ENCODE data around the gene HLA-DMB. TPM values are rescaled to one million over a fixed set of nuclear protein-coding genes. Genes with fewer than 3 reads are reported as not detected.

Gene HLA-DMB
- total and polyA plus RNA-seq, 4 donors = 4.7 to 22.3 (median 10.3) TPM

DNA sequence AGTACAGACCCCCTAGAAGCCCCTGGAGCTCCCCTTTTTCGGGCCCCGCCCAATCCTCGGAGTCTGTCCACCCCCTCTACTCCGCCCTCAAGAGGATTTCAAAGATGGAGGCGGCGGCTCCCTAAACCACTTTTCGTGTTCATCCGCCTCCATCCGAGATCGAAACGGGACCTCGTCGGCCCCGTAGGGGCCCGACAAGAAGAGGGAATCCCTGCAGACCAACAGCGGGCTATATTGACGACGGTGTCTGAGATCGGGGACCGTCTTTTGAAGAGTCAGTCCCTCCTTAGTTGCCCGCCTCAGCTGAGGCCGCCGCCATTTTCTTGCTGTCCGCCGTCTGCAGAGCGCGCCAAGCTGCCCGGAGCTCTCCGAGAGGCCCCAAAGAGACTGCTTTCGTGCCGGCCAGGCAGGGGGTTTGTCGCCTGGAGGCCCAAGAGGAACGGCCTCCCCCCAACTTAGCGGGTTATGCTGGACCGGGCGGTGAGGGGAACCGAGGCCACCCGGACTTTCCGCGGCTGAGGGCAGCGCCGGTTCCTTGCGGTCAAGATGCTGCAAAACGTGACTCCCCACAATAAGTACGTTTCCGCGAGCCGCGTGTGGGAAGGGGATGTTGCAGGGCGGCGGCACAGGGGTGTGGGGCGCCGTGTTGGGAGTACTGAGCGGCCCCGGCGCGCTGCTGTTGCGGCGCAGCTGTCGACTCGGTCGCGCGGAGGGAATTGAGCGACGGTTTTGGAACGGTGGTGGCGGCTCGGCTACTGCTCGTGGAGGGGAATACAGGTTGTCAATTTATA lies 31.7 kb upstream of the HLA-DMB start:
- no peaks in the 10 kb centered on the region for H3K27me3 ChIP-seq (ENCODE audit: control insufficient read depth, insufficient read depth, low read length)
- peak overlapping the region; percentile 100 for H3K27ac ChIP-seq (ENCODE audit: low read depth, low read length)
- no peaks in the 10 kb centered on the region for H3K9me3 ChIP-seq (ENCODE audit: control insufficient read depth, insufficient read depth, low read length)
- peak in 1 of 6 donors; percentile 62 for DNase-seq (ENCODE audit: low read depth in 4 of 6, low spot score in 6 of 6)
- H3K36me3 ChIP-seq (ENCODE audit: control insufficient read depth, insufficient read depth, low read length) = peaks cover 45% of the 10 kb centered on the region
- H3K4me3 ChIP-seq (ENCODE audit: low read depth, low read length) = peak overlapping the region; percentile 93
- under 1% methylated on average over 67 of the region's 70 CpGs for WGBS (ENCODE audit: insufficient coverage)
- H3K4me1 ChIP-seq (ENCODE audit: control insufficient read depth, insufficient read depth, low read length) = peaks cover 32% of the 10 kb centered on the region

DNA sequence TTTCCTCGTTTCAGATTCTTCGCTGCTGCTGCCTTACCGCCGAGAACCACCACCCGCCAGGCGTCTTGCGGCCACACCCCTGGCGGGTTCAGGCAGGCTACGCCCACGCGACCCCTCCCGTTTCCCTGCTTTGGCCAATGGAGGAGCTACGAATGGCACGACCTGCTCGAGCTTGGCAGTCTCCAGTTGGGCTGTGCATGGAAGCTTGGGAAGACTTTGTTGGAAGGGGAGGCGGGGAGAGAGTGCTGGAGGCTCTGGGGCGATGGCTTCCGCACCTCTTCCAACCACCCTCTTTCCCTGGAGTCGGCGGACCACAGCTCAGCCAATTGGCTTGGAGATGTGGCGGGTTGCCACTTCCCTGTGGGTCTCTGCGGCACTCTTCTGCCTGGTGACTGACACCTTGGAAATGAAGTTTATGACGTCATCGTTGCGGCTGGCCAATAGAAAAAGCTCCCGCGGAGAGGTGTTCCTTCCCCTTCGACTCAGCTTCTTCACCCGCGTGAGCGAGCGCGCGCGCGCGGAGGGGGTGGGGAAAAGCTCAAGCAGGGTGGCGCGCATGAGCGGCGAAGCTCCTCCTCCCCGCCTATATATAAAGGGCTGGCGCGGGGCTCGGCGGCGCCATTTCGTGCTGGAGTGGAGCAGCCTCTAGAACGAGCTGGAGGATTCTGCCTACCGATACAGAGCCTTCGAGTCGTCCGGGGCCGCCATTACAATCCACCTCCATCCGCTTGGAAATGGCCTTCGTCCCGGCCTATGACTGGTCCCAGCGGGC lies 30.9 kb upstream of the HLA-DMB start:
- Histone ChIP-seq H3K4me1 (ENCODE audit: control insufficient read depth, insufficient read depth, low read length) (peaks cover 32% of the 10 kb centered on the region), H3K36me3 (ENCODE audit: control insufficient read depth, insufficient read depth, low read length) (peaks cover 37% of the 10 kb centered on the region), H3K9me3 (ENCODE audit: control insufficient read depth, insufficient read depth, low read length) (no peaks in the 10 kb centered on the region), H3K27ac (ENCODE audit: low read depth, low read length) (peak overlapping the region; percentile 100), H3K4me3 (ENCODE audit: low read depth, low read length) (peak overlapping the region; percentile 93), H3K27me3 (ENCODE audit: control insufficient read depth, insufficient read depth, low read length) (no peaks in the 10 kb centered on the region)
- DNase-seq (ENCODE audit: low read depth in 4 of 6, low spot score in 6 of 6) = peak; percentile 100
- WGBS (ENCODE audit: insufficient coverage) = under 1% methylated on average over 55 of the region's 58 CpGs

DNA sequence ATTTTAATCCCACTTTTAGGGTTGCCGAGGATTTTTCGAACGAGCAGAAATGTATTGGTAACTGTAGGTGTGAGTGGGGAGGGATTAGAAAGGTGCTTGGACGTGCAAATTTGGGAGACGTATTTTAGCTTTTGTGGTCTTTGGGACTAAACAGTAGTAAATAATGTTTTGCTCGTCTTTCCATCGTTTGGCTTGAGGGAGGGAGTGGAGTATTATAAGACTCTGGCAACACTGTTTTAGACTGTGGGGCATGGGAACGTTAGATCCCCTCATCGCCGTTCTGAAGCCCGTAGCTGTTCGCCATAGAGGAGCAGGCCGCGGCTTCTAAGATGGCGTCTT lies 30.4 kb upstream of the HLA-DMB start:
- no peak for DNase-seq (ENCODE audit: low read depth in 4 of 6, low spot score in 6 of 6)
- 0% methylated on average over 15 of the region's 15 CpGs for WGBS (ENCODE audit: insufficient coverage)
- Histone ChIP-seq H3K27ac (ENCODE audit: low read depth, low read length) (peak overlapping the region; percentile 100), H3K4me1 (ENCODE audit: control insufficient read depth, insufficient read depth, low read length) (peaks cover 29% of the 10 kb centered on the region), H3K4me3 (ENCODE audit: low read depth, low read length) (peak overlapping the region; percentile 93), H3K9me3 (ENCODE audit: control insufficient read depth, insufficient read depth, low read length) (no peaks in the 10 kb centered on the region), H3K27me3 (ENCODE audit: control insufficient read depth, insufficient read depth, low read length) (no peaks in the 10 kb centered on the region), H3K36me3 (ENCODE audit: control insufficient read depth, insufficient read depth, low read length) (peaks cover 32% of the 10 kb centered on the region)

DNA sequence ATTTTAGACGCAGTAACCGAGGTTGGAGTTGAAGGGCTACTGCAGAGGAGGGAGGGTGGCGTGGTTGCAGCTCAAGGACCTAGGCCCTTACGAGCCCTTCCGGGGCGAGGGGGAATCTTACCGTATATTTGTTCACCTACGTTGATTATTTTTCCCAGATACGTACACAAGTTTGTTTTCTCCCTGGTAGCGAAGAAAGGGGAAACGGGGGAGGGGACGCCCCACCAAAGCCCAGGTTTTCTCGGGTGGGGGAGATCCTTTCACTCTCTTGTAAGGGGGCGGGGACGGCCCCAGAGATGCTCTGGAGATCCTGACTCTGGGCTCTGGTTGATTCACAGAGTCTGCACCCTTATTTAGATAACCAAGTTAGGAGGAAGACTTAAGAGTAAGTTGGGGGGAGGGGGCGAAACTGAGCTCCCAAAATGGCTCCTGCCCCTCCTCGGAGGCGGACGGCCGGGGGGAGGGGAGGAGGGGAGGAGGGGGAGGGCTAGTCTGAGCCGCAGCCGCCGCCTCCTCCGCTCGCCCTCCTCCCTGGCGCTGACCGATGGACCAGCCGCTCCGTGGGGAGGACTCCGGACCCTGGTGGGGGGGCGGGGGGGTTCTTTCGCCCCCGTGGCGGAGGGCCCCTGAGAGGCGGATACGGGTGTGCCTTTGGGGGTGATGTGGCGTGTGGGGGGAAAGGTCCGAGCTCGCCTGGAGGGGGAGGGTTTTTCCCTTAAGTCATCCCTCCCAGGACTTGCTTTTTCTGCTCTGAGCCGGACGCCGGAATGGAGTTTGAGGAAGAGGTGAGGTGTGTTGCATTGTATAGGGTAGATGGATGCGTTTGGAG lies 29.8 kb upstream of the HLA-DMB start:
- DNase-seq (ENCODE audit: low read depth in 4 of 6, low spot score in 6 of 6) = peak; percentile 58 to 95 (median 78)
- H3K4me3 ChIP-seq (ENCODE audit: low read depth, low read length) = peak overlapping the region; percentile 93
- no peaks in the 10 kb centered on the region for H3K27me3 ChIP-seq (ENCODE audit: control insufficient read depth, insufficient read depth, low read length)
- H3K36me3 ChIP-seq (ENCODE audit: control insufficient read depth, insufficient read depth, low read length) = peaks cover 26% of the 10 kb centered on the region
- H3K4me1 ChIP-seq (ENCODE audit: control insufficient read depth, insufficient read depth, low read length) = peaks cover 26% of the 10 kb centered on the region
- WGBS (ENCODE audit: insufficient coverage) = 0% methylated on average over 11 of the region's 43 CpGs
- no peaks in the 10 kb centered on the region for H3K9me3 ChIP-seq (ENCODE audit: control insufficient read depth, insufficient read depth, low read length)
- peak overlapping the region; percentile 100 for H3K27ac ChIP-seq (ENCODE audit: low read depth, low read length)

DNA sequence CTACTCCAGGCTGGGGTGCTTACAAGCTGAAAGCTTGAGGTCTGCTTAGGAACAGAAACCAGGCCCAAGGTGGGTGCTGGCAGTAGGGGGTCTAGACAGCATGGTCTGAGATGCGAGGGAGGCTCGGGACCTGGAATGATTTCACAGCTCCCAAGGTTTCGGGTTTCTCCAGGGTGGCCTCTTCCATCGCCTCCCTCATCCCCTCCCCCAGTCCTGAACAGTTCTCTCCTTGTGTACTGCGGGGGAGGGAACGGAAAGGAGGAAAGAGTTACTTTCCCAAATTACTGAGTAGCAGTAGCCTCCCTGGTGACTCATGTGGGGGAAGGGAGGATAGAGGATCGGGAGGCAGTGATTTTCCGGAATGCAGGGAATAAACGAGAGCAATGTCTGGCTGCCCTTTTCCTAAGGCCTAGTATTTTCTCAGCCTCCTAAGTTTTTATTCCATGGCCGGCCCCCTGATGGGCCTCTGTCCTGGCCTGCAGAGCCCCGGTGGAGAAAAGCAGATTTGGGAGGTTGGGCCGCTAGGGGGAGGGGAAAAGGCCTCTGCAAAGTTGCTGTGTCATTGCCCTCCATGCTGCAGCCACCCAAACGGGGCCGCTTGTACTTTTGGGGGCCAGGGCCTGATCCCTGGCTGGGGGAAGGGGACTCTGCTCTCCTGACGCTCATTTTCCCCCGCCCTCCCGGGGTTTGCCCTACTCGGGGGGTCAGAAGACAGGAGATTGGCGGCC lies 29.0 kb upstream of the HLA-DMB start:
- peak; percentile 39 to 90 (median 70) for DNase-seq (ENCODE audit: low read depth in 4 of 6, low spot score in 6 of 6)

DNA sequence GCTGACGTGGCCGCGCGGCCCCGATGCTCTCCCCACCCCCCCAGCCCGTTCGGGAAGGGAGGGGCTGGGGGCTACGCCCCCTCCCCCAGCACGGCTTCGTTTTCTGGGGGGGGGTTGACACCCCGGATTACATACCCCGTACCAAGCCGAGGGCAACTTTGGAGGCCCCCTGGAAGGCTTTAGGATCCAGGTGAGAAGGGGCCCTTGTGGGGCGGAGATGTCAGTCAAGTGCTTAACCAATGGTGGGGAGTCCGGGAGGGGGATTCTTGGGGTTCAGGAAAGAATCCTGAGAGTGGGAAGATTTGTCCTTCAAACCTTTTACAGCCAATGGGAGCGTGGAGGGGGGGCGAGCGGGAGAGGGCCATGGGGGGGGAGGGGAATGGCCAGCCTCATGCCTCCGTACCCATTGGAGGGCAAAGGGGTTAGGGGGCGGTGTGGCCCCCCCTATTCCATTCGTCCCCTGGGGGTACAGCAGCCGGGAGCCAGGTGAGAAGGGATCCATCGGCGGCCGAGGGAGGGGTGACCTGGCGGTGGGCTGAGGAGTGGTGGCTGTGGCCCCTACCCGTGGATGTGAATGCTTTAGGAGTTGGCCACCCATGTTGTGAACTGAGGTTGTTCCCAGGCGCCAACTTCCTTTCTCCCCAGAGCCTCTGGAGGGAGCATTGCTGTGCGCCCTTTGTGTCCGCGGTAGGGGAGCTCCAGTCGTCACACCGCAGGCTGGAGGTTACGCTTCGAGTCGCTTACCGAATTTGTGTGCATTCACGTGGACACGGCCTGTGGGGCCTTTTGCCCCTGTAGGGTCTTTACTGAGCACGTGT lies 28.2 kb upstream of the HLA-DMB start:
- peak; percentile 58 to 94 (median 72) for DNase-seq (ENCODE audit: low read depth in 4 of 6, low spot score in 6 of 6)

More for the DNA sequence above, 29.0 kb upstream of the HLA-DMB start:
- H3K9me3 ChIP-seq (ENCODE audit: control insufficient read depth, insufficient read depth, low read length) = no peaks in the 10 kb centered on the region
- 0% methylated on average over 10 of the region's 19 CpGs for WGBS (ENCODE audit: insufficient coverage)
- H3K27me3 ChIP-seq (ENCODE audit: control insufficient read depth, insufficient read depth, low read length) = no peaks in the 10 kb centered on the region
- peak overlapping the region; percentile 100 for H3K27ac ChIP-seq (ENCODE audit: low read depth, low read length)
- peaks cover 22% of the 10 kb centered on the region for H3K36me3 ChIP-seq (ENCODE audit: control insufficient read depth, insufficient read depth, low read length)
- peak overlapping the region; percentile 93 for H3K4me3 ChIP-seq (ENCODE audit: low read depth, low read length)
- peaks cover 23% of the 10 kb centered on the region for H3K4me1 ChIP-seq (ENCODE audit: control insufficient read depth, insufficient read depth, low read length)

DNA sequence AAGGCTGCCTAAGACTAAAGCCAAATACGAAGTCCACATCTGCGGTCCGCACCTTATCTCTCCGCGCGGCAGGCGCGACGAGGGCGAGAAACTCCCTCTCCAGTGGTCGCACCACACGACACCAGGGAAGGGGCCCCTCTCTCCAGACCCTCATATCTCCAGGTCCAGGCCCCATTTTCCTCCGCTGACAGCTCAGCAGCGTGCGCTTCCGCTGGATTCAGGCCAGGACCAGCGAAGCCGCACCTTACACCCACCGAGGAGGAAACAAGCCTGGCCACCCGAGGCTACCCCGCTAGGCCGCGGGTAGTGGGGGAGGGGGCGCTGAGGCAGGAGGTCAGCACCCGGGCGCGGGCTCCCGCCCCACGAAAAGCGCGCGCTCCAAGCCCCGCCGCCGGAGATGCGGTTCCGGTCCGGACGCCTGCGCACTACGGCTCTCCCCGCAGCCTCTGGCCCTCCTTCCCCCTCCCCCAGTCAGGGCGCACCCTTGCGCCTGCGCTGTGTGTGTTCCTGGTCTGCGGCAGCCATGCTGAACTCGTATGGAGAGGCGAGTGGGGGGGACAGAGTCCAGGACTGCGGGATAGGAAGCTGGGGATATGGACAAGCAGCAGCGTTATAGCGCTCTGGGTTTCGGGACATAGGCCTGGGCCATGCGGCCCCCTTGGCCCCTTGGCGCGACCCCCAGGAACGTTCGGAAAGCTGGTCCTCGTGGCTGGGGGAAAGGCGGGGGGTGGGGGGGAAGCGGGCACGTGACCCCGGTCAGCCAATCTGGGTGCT lies 27.5 kb upstream of the HLA-DMB start, which contains the start of gene BRD2:
Gene BRD2 (plus strand): TSS at position 502 of the 774 bp plus-strand sequence. CDS start 4,305 bp downstream, outside the sequence.
- Histone ChIP-seq H3K9me3 (ENCODE audit: control insufficient read depth, insufficient read depth, low read length) (no peaks in the 10 kb centered on the region), H3K4me3 (ENCODE audit: low read depth, low read length) (peak within 1 kb of the TSS; percentile 93), H3K27me3 (ENCODE audit: control insufficient read depth, insufficient read depth, low read length) (no peaks in the 10 kb centered on the region), H3K4me1 (ENCODE audit: control insufficient read depth, insufficient read depth, low read length) (peaks cover 17% of the 10 kb centered on the region), H3K27ac (ENCODE audit: low read depth, low read length) (peak within 1 kb of the TSS; percentile 100), H3K36me3 (ENCODE audit: control insufficient read depth, insufficient read depth, low read length) (peaks cover 13% of the 10 kb centered on the region)
- peak; percentile 95 to 99 (median 98) for DNase-seq (ENCODE audit: low read depth in 4 of 6, low spot score in 6 of 6)
- under 1% methylated on average over 50 of the region's 62 CpGs for WGBS (ENCODE audit: insufficient coverage)

More for the DNA sequence above, 28.2 kb upstream of the HLA-DMB start:
- 0% methylated on average over 23 of the region's 40 CpGs for WGBS (ENCODE audit: insufficient coverage)
- H3K4me1 ChIP-seq (ENCODE audit: control insufficient read depth, insufficient read depth, low read length) = peaks cover 17% of the 10 kb centered on the region
- peak overlapping the region; percentile 100 for H3K27ac ChIP-seq (ENCODE audit: low read depth, low read length)
- no peaks in the 10 kb centered on the region for H3K9me3 ChIP-seq (ENCODE audit: control insufficient read depth, insufficient read depth, low read length)
- peak overlapping the region; percentile 93 for H3K4me3 ChIP-seq (ENCODE audit: low read depth, low read length)
- peaks cover 16% of the 10 kb centered on the region for H3K36me3 ChIP-seq (ENCODE audit: control insufficient read depth, insufficient read depth, low read length)
- H3K27me3 ChIP-seq (ENCODE audit: control insufficient read depth, insufficient read depth, low read length) = no peaks in the 10 kb centered on the region

Data from spinal cord (tissue), 10 donors.